H1 (cell line): Measurements from ENCODE around the gene HP1BP3. TPM values are rescaled to one million over a fixed set of nuclear protein-coding genes. Genes with fewer than 3 reads are reported as not detected.

Experiments used
- CTCF ChIA-PET: fragments of 300-600 bp; sonication (Branson Sonifier 250); formaldehyde crosslinking; loops from one replicate; lab custom pipeline; 2021; ENCODE audit not compliant: partially characterized antibody; lab: Charles Lee
- POLR2A ChIA-PET: fragments of 300-600 bp; sonication (Branson Sonifier 250); formaldehyde crosslinking; loops from one replicate; lab custom pipeline; 2021; ENCODE audit warnings: inconsistent platforms; ENCODE audit not compliant: partially characterized antibody; lab: Charles Lee
- DNase-seq, 2 experiments: peaks; one replicate each; pipeline versions ENCODE4 v3.0.0 to v3.0.0-alpha.2; 2010 to 2022; ENCODE audit warnings: low spot score in 2 of 2, low read depth in 1 of 2, mixed read lengths in 1 of 2
- FAIRE-seq: peaks from 2 replicates; lab custom pipeline; 2011; peaks lifted over from hg19 to GRCh38; lab: Jason Lieb, UNC
- H2AFZ ChIP-seq: 2 replicates; pipeline ENCODE4 v1.8.1; 2012; ENCODE audit warnings: low read length, inconsistent platforms
- H2AK5ac ChIP-seq: 2 replicates; pipeline ENCODE4 v1.6.1; 2013; ENCODE audit warnings: low read depth, low read length
- H2BK120ac ChIP-seq: replicated peaks from 2 replicates; pipeline ENCODE3; 2013; ENCODE audit warnings: low read depth, low read length, inconsistent platforms
- H2BK12ac ChIP-seq: 2 replicates; pipeline ENCODE4 v1.6.1; 2013; ENCODE audit warnings: low read depth, low read length
- H2BK15ac ChIP-seq: 2 replicates; pipeline ENCODE4 v1.6.1; 2013; ENCODE audit warnings: low read length
- H2BK20ac ChIP-seq: 2 replicates; pipeline ENCODE4 v1.6.1; 2013; ENCODE audit warnings: low read length
- H2BK5ac ChIP-seq: 2 replicates; pipeline ENCODE4 v1.6.1; 2013; ENCODE audit warnings: low read depth, low read length
- H3K14ac ChIP-seq: 2 replicates; pipeline ENCODE4 v1.6.1; 2013; ENCODE audit warnings: inconsistent platforms; ENCODE audit not compliant: insufficient read length
- H3K18ac ChIP-seq: 2 replicates; pipeline ENCODE4 v1.6.1; 2013; ENCODE audit warnings: low read length; ENCODE audit errors: extremely low read depth
- H3K23ac ChIP-seq: 2 replicates; pipeline ENCODE4 v1.6.1; 2013; ENCODE audit warnings: inconsistent platforms; ENCODE audit not compliant: insufficient read length
- H3K23me2 ChIP-seq: 2 replicates; pipeline ENCODE4 v1.6.1; 2013; ENCODE audit warnings: low read depth, low read length
- H3K27ac ChIP-seq: 2 replicates; pipeline ENCODE4 v1.6.1; 2011; ENCODE audit warnings: low read depth, low read length, inconsistent platforms
- H3K27me3 ChIP-seq, 4 experiments: replicated peaks in 1 of 4; 1 replicate in 1 of 4; 2 replicates in 3 of 4; pipeline versions ENCODE4 v1.6.1 to v1.8.1; 2011 to 2013; ENCODE audit warnings: low read length in 3 of 4, mild to moderate bottlenecking in 3 of 4, inconsistent platforms in 2 of 4, mixed read lengths in 2 of 4, moderate library complexity in 1 of 4; ENCODE audit not compliant: control insufficient read depth in 3 of 4, insufficient read depth in 3 of 4; ENCODE audit errors: extremely low read depth in 1 of 4
- H3K36me3 ChIP-seq, 4 experiments: 2 replicates each; pipeline versions ENCODE4 v1.6.1 to v1.8.1; 2011 to 2013; ENCODE audit warnings: mild to moderate bottlenecking in 4 of 4, low read length in 3 of 4, moderate library complexity in 2 of 4, control low read depth in 1 of 4, inconsistent platforms in 1 of 4; ENCODE audit not compliant: insufficient read depth in 4 of 4, control insufficient read depth in 2 of 4
- H3K4ac ChIP-seq: replicated peaks from 2 replicates; pipeline ENCODE3; 2013; ENCODE audit warnings: low read length, low read depth, mixed read lengths, inconsistent platforms; ENCODE audit not compliant: insufficient read length
- H3K4me1 ChIP-seq, 4 experiments: replicated peaks in 1 of 4; 1 replicate in 1 of 4; 2 replicates in 3 of 4; pipeline versions ENCODE4 v1.6.1 to v1.8.1; 2011 to 2013; ENCODE audit warnings: low read length in 3 of 4, inconsistent platforms in 2 of 4, mixed read lengths in 1 of 4; ENCODE audit not compliant: insufficient read depth in 4 of 4, control insufficient read depth in 3 of 4
- H3K4me2 ChIP-seq, 2 experiments: 2 replicates each; pipeline versions ENCODE4 v1.6.1 to v1.8.1; 2011 to 2013; ENCODE audit warnings: low read depth in 2 of 2, low read length in 2 of 2, control low read depth in 1 of 2, inconsistent platforms in 1 of 2, mild to moderate bottlenecking in 1 of 2; ENCODE audit not compliant: insufficient read depth in 1 of 2
- H3K4me3 ChIP-seq, 4 experiments: fragments of 200-600, 300-600 bp in 1 of 4; sonication (generic), shearing (Covaris generic), sonication (Bioruptor Twin) in 1 of 4; 2 replicates each; pipeline versions ENCODE4 v1.5.1 to v1.8.1; 2011 to 2016; ENCODE audit warnings: low read length in 4 of 4, low read depth in 3 of 4, control low read depth in 2 of 4, inconsistent platforms in 2 of 4, mild to moderate bottlenecking in 2 of 4, mixed read lengths in 1 of 4, moderate library complexity in 1 of 4; ENCODE audit not compliant: insufficient read depth in 2 of 4; ENCODE audit errors: extremely low read depth in 1 of 4
- H3K56ac ChIP-seq: replicated peaks from 2 replicates; pipeline ENCODE3; 2013; ENCODE audit warnings: low read depth, mild to moderate bottlenecking, mixed read lengths, low read length, inconsistent platforms; ENCODE audit not compliant: insufficient read length
- H3K79me1 ChIP-seq: 2 replicates; pipeline ENCODE4 v1.6.1; 2013; ENCODE audit warnings: low read depth, low read length, control low read depth
- H3K79me2 ChIP-seq, 2 experiments: 2 replicates each; pipeline versions ENCODE4 v1.6.1 to v1.8.1; 2012 to 2013; ENCODE audit warnings: low read length in 2 of 2, mild to moderate bottlenecking in 2 of 2, inconsistent platforms in 1 of 2; ENCODE audit not compliant: insufficient read depth in 2 of 2, control insufficient read depth in 1 of 2
- H3K9ac ChIP-seq, 4 experiments: replicated peaks in 1 of 4; 1 replicate in 1 of 4; 2 replicates in 3 of 4; pipeline versions ENCODE4 v1.6.1 to v1.8.1; 2011 to 2013; ENCODE audit warnings: low read depth in 3 of 4, low read length in 3 of 4, control low read depth in 2 of 4, mild to moderate bottlenecking in 2 of 4, moderate library complexity in 2 of 4, inconsistent platforms in 1 of 4; ENCODE audit errors: extremely low read depth in 1 of 4
- H3K9me3 ChIP-seq, 2 experiments: 2 replicates each; pipeline versions ENCODE4 v1.6.1 to v1.8.1; 2012 to 2013; ENCODE audit warnings: mild to moderate bottlenecking in 2 of 2, moderate library complexity in 2 of 2, control low read depth in 1 of 2, inconsistent platforms in 1 of 2, low read depth in 1 of 2, low read length in 1 of 2, mixed read lengths in 1 of 2; ENCODE audit not compliant: insufficient read depth in 2 of 2
- H4K20me1 ChIP-seq, 2 experiments: replicated peaks in 1 of 2; 2 replicates each; pipeline versions ENCODE3 to v1.8.1; 2011 to 2013; ENCODE audit warnings: inconsistent platforms in 2 of 2, low read length in 2 of 2, mild to moderate bottlenecking in 1 of 2; ENCODE audit not compliant: insufficient read depth in 2 of 2, control insufficient read depth in 1 of 2
- H4K5ac ChIP-seq: 2 replicates; pipeline ENCODE4 v1.6.1; 2013; ENCODE audit warnings: low read length, low read depth, mixed read lengths, inconsistent platforms; ENCODE audit not compliant: insufficient read length
- H4K8ac ChIP-seq: 2 replicates; pipeline ENCODE4 v1.8.0; 2013; ENCODE audit warnings: mild to moderate bottlenecking, moderate library complexity, low read length, inconsistent platforms; ENCODE audit not compliant: insufficient read depth; ENCODE audit errors: extremely low read depth
- H4K91ac ChIP-seq: replicated peaks from 2 replicates; pipeline ENCODE3; 2013; ENCODE audit warnings: low read length, mixed read lengths, inconsistent platforms; ENCODE audit not compliant: insufficient read length
- CBX5 ChIP-seq: fragments of 300-800, 300-1000 bp; sonication (generic); IDR thresholded peaks from 2 replicates; pipeline ENCODE4 v1.7.1; 2016; ENCODE audit warnings: antibody characterized with exemption, low read length, low read depth
- CEBPB ChIP-seq: IDR thresholded peaks from 2 replicates; pipeline ENCODE4 v1.6.1; 2012; ENCODE audit warnings: low read depth, low read length
- HDAC6 ChIP-seq: IDR thresholded peaks from one replicate; pipeline ENCODE4 v1.7.1; 2012; ENCODE audit warnings: low read depth, mild to moderate bottlenecking, inconsistent platforms, low read length, moderate library complexity
- JUND ChIP-seq: IDR thresholded peaks from 2 replicates; pipeline ENCODE4 v1.6.1; 2011; ENCODE audit warnings: mild to moderate bottlenecking, improper control_type of control experiment, low read length
- KDM1A ChIP-seq: fragments of 200-600, 300-600 bp; sonication (generic); IDR thresholded peaks from 2 replicates; pipeline ENCODE4 v1.7.1; 2016; ENCODE audit warnings: mild to moderate bottlenecking, low read length, borderline replicate concordance
- KDM4A ChIP-seq: IDR thresholded peaks from one replicate; pipeline ENCODE4 v1.7.1; 2012; ENCODE audit warnings: low read depth, mild to moderate bottlenecking, moderate library complexity, low read length, inconsistent platforms; ENCODE audit not compliant: severe bottlenecking
- KDM5A ChIP-seq: fragments of 200-600 bp; IDR thresholded peaks from 2 replicates; pipeline ENCODE4 v1.7.1; 2012; ENCODE audit warnings: mild to moderate bottlenecking, low read length, inconsistent platforms, mixed read lengths
- MAFK ChIP-seq: IDR thresholded peaks from 2 replicates; pipeline ENCODE4 v1.6.1; 2012; ENCODE audit warnings: low read depth, mild to moderate bottlenecking, improper control_type of control experiment, low read length
- POLR2A ChIP-seq, 2 experiments: IDR thresholded peaks; 1 replicate in 1 of 2; 2 replicates in 1 of 2; pipeline ENCODE4 v1.6.1; 2011; ENCODE audit warnings: low read depth in 2 of 2, low read length in 2 of 2, mild to moderate bottlenecking in 2 of 2; ENCODE audit errors: control extremely low read depth in 1 of 2
- POU5F1 ChIP-seq: IDR thresholded peaks from 2 replicates; pipeline ENCODE4 v1.6.1; 2011; ENCODE audit warnings: low read depth, mild to moderate bottlenecking, low read length, moderate library complexity
- RNF2 ChIP-seq: fragments of 200-900, 300-1000 bp; sonication (generic); IDR thresholded peaks from 2 replicates; pipeline ENCODE4 v1.7.1; 2016; ENCODE audit warnings: borderline replicate concordance, low read depth, mild to moderate bottlenecking, antibody characterized with exemption, low read length; ENCODE audit not compliant: poor library complexity, severe bottlenecking; ENCODE audit errors: missing control alignments
- SAP30 ChIP-seq: fragments of 300-600 bp; sonication (generic); IDR thresholded peaks from 2 replicates; pipeline ENCODE4 v1.7.1; 2012; ENCODE audit warnings: low read length, moderate library complexity, mild to moderate bottlenecking, inconsistent platforms; ENCODE audit not compliant: insufficient read depth, insufficient replicate concordance
- SRF ChIP-seq: IDR thresholded peaks from 2 replicates; pipeline ENCODE4 v1.6.1; 2011; ENCODE audit warnings: mild to moderate bottlenecking, low read depth, low read length, moderate library complexity
- SUZ12 ChIP-seq: fragments of 200-600 bp; sonication (generic); IDR thresholded peaks from 2 replicates; pipeline ENCODE4 v1.6.1; 2012; ENCODE audit warnings: mild to moderate bottlenecking, inconsistent platforms, low read length, moderate library complexity, mixed read lengths
- WGBS, 2 experiments: shearing (Covaris generic) in 1 of 2; methylation state at CpG; one replicate each; pipeline versions ENCODE4 v1.1.6 to v1.1.7; 2013 to 2015; ENCODE audit warnings: low lambda C conversion rate in 2 of 2, mixed read lengths in 2 of 2, inconsistent platforms in 1 of 2, low coverage in 1 of 2, missing lambda C conversion rate in 1 of 2; ENCODE audit not compliant: insufficient replicate concordance in 2 of 2, insufficient coverage in 1 of 2, insufficient read length in 1 of 2; ENCODE audit errors: extremely low coverage in 1 of 2, missing lambda C conversion rate in 1 of 2; 5-methylcytosine and 5-hydroxymethylcytosine counted together
- polyA plus RNA-seq, 7 experiments: library from polyadenylated mRNA; depleted of rRNA in 3 of 7; stranded (reverse) in 5 of 7; unstranded in 2 of 7; fragments of >200 nt in 5 of 7; fragments of 200-250 nt in 2 of 7; gene quantifications; 1 replicate in 5 of 7; 2 replicates in 1 of 7; 4 replicates in 1 of 7; pipeline versions ENCODE4 v1.2.1 to v1.2.3, GENCODE V29; 2011 to 2013; ENCODE audit warnings: missing spikeins in 2 of 7, mixed read lengths in 2 of 7
- total RNA-seq: library from RNA; stranded (reverse); fragmentation: NEBNext Ultra II Directional; extraction: Animal tissue kit (Norgen Biotek cat#: 25700); gene quantifications from 2 replicates; pipeline ENCODE4 v1.2.1, GENCODE V29; 2021

HP1BP3 gene
- total and polyA plus RNA-seq, 2 of the 8 experiments (the other 6 are each of a cell fraction or from before 2014, with no cell fraction given): 47.4 to 125 TPM

GRCh38 chr1:20705203-20705755, 81.8 kb downstream of the HP1BP3 start:
- Histone ChIP-seq H3K9ac (no peak overlapping the region), H3K4me1 (no peaks in the 10 kb centered on the region), H3K4me3 (no peak overlapping the region), H3K9me3 (no peaks in the 10 kb centered on the region), H3K4me2 (no peak overlapping the region), H3K79me2 (no peaks in the 10 kb centered on the region), H3K79me1 (no peaks in the 10 kb centered on the region), H3K27me3 (no peaks in the 10 kb centered on the region), H3K36me3 (no peaks in the 10 kb centered on the region; a peak in 2 of 8 replicates), H3K23ac (no peak overlapping the region), H2AFZ (no peak overlapping the region), H2BK5ac (no peak overlapping the region), H3K18ac (no peak overlapping the region), H3K23me2 (peaks cover 8% of the 10 kb centered on the region; the same call in 1 of the 2 replicates), H2BK15ac (no peak overlapping the region), H2AK5ac (no peak overlapping the region), H2BK20ac (no peak overlapping the region), H3K4ac (no peak overlapping the region), H2BK12ac (no peak overlapping the region), H3K56ac (no peak overlapping the region), H2BK120ac (no peak overlapping the region), H4K20me1 (peaks cover 0 to 19% of the 10 kb centered on the region in 2 experiments), H3K27ac (no peak overlapping the region), H4K8ac (no peak overlapping the region), H4K91ac (no peak overlapping the region), H4K5ac (no peak overlapping the region), H3K14ac (no peak overlapping the region)
- FAIRE-seq (no peak), DNase-seq (no peak)
- WGBS, 2 experiments: 92% methylated on average over 15 of the region's 15 CpGs; no CpG with 5 or more reads in 1 of the 2 experiments
- ChIA-PET CTCF (interaction anchor here (0.7 to 4.6 kb wide), 4 partner anchors 8 to 131 kb away, joined by 3 to 29 read pairs (median 10); no protein-coding TSS in a partner anchor), POLR2A (interaction anchor here (1.1 kb wide), 1 partner anchor 11 kb away, joined by 4 read pairs; no protein-coding TSS in a partner anchor)
- TF ChIP-seq KDM1A (no peak), CEBPB (no peak), POLR2A (IDR thresholded peaks at IDR 0.05; ENCODE audit: control extremely low read depth in 1 of 2, low read depth in 2 of 2, low read length in 2 of 2) (no peak), SUZ12 (no peak), SAP30 (no peak), RNF2 (no peak), POU5F1 (no peak), HDAC6 (no peak), MAFK (no peak), SRF (no peak), KDM4A (no peak), KDM5A (no peak), JUND (no peak), CBX5 (no peak)
